ENCODE results near the gene PPP6R1. TPM values are rescaled to one million over a fixed set of nuclear protein-coding genes. Genes with fewer than 3 reads are reported as not detected.
A peak's percentile ranks its signal among the peaks of the same experiment; 100 is the strongest.

PPP6R1 gene
- total RNA-seq, 1 donor from 2014 or later = 30.4 TPM

- Histone ChIP-seq H3K9me3 (no peaks in the 10 kb centered on the region), H3K36me3 (no peaks in the 10 kb centered on the region), H3K27ac (peak overlapping the region; percentile 82), H3K4me1 (peaks cover 43% of the 10 kb centered on the region), H3K27me3 (no peaks in the 10 kb centered on the region), H3K4me3 (peak overlapping the region; percentile 70 to 95)
- intact Hi-C loops (cut with DNase I) = no loop called here
- no peak for DNase-seq (ENCODE audit: extremely low spot score in 2 of 2)
- TF ChIP-seq CTCF (IDR thresholded peaks at IDR 0.05) = no peak
Measured at GRCh38 chr19:55259540-55260210, 858 bp upstream of the PPP6R1 start.

- Histone ChIP-seq H3K27ac (peak overlapping the region; percentile 82), H3K27me3 (no peaks in the 10 kb centered on the region), H3K9me3 (no peaks in the 10 kb centered on the region), H3K4me3 (peak overlapping the region; percentile 70 to 95), H3K4me1 (peaks cover 56% of the 10 kb centered on the region), H3K36me3 (no peaks in the 10 kb centered on the region)
- no peak for DNase-seq (ENCODE audit: extremely low spot score in 2 of 2)
- intact Hi-C loops (cut with DNase I) = no loop called here
- TF ChIP-seq POLR2A (IDR thresholded peaks at IDR 0.05) (no peak), POLR2AphosphoS5 (IDR thresholded peaks at IDR 0.05; ENCODE audit: insufficient read depth in 1 of 2, low read depth in 1 of 2) (no peak), CTCF (IDR thresholded peaks at IDR 0.05) (no peak)
Measured at GRCh38 chr19:55258476-55258827, 365 bp downstream of the PPP6R1 start.

- Histone ChIP-seq H3K4me1 (peaks cover 63% of the 10 kb centered on the region), H3K27ac (peak overlapping the region; percentile 82)
- intact Hi-C loops (cut with DNase I) = no loop called here
Measured at GRCh38 chr19:55257461-55258420, 1.1 kb downstream of the PPP6R1 start.

GRCh38 chr19:55256562-55257460 lies 2.0 kb downstream of the PPP6R1 start:
- intact Hi-C loops (cut with DNase I) = no loop called here
- H3K27ac ChIP-seq = no peak overlapping the region

More at GRCh38 chr19:55257461-55258420, 1.1 kb downstream of the PPP6R1 start:
- TF ChIP-seq POLR2AphosphoS5 (IDR thresholded peaks at IDR 0.05; ENCODE audit: insufficient read depth in 1 of 2, low read depth in 1 of 2) (no peak), POLR2A (IDR thresholded peaks at IDR 0.05) (no peak), CTCF (IDR thresholded peaks at IDR 0.05) (no peak)
- H3K27me3 ChIP-seq = no peaks in the 10 kb centered on the region
- no peak for DNase-seq (ENCODE audit: extremely low spot score in 2 of 2)
- no peaks in the 10 kb centered on the region for H3K36me3 ChIP-seq
- H3K9me3 ChIP-seq = no peaks in the 10 kb centered on the region
- H3K4me3 ChIP-seq = peak overlapping the region; percentile 70 to 95

More at GRCh38 chr19:55256562-55257460, 2.0 kb downstream of the PPP6R1 start:
- H3K9me3 ChIP-seq = no peaks in the 10 kb centered on the region
- no peaks in the 10 kb centered on the region for H3K27me3 ChIP-seq
- H3K36me3 ChIP-seq = no peaks in the 10 kb centered on the region
- peak overlapping the region; percentile 70 to 95 for H3K4me3 ChIP-seq
- no peak for TF ChIP-seq POLR2A (IDR thresholded peaks at IDR 0.05)
- TF ChIP-seq POLR2AphosphoS5 (IDR thresholded peaks at IDR 0.05; ENCODE audit: insufficient read depth in 1 of 2, low read depth in 1 of 2) = no peak
- no peak for TF ChIP-seq CTCF (IDR thresholded peaks at IDR 0.05)
- DNase-seq (ENCODE audit: extremely low spot score in 2 of 2) = no peak
- peaks cover 70% of the 10 kb centered on the region for H3K4me1 ChIP-seq

All from vagina (tissue), 2 donors.